LNCAP (cell line): Measurements from ENCODE around the gene LAMC1.

Source experiments
- TF ChIP-seq, protein P1 (sequence below): fragments of 450-650 bp; IDR thresholded peaks from 2 replicates; pipeline ENCODE4 v1.5.1; 2017; ENCODE audit warnings: mild to moderate bottlenecking

The LAMC1 gene

DNA sequence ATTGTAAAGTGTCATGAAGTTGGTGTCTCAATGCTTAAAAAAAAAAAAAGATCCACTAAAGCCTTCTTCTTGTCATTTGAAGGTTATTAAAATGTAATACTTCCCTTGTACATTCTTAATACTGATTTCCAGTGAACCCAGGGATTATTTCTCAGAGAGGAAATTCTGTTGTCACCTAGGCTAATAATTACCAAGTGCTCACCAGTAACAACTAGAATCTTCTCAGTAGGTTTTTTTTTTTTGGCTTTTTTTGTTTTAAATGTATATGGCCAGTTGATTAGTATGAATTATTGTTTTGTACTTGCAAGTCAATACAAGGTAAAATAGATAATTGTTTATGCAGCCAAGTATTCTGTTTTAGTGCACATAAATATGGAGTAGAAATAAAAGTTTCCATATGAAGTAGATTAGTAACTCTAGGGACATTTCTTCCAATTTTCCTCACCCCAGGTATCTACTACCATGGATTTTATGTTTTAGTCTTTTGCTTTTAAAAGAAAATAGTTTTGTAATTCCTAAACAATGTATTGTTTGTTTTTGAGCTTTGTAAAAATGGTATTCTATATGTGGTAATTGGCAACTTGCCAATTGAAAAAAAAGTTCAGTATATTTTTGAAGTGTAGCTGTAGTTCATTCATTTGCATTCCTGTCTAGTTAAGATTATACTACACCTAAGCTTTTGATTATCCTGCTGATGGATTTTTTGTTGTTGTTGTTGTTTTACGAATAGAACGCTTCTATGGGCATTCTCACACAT lies 21.9 kb downstream of the LAMC1 start:
- TF ChIP-seq, protein P1, sequence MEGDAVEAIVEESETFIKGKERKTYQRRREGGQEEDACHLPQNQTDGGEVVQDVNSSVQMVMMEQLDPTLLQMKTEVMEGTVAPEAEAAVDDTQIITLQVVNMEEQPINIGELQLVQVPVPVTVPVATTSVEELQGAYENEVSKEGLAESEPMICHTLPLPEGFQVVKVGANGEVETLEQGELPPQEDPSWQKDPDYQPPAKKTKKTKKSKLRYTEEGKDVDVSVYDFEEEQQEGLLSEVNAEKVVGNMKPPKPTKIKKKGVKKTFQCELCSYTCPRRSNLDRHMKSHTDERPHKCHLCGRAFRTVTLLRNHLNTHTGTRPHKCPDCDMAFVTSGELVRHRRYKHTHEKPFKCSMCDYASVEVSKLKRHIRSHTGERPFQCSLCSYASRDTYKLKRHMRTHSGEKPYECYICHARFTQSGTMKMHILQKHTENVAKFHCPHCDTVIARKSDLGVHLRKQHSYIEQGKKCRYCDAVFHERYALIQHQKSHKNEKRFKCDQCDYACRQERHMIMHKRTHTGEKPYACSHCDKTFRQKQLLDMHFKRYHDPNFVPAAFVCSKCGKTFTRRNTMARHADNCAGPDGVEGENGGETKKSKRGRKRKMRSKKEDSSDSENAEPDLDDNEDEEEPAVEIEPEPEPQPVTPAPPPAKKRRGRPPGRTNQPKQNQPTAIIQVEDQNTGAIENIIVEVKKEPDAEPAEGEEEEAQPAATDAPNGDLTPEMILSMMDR: no peak

GRCh38 chr1:183048087-183049085 lies 25.2 kb downstream of the LAMC1 start:
- TF ChIP-seq, protein P1: no peak

GRCh38 chr1:183051546-183051945 lies 28.3 kb downstream of the LAMC1 start:
- TF ChIP-seq, protein P1: no peak

GRCh38 chr1:183052861-183053260 lies 29.6 kb downstream of the LAMC1 start:
- TF ChIP-seq, protein P1: no peak

DNA sequence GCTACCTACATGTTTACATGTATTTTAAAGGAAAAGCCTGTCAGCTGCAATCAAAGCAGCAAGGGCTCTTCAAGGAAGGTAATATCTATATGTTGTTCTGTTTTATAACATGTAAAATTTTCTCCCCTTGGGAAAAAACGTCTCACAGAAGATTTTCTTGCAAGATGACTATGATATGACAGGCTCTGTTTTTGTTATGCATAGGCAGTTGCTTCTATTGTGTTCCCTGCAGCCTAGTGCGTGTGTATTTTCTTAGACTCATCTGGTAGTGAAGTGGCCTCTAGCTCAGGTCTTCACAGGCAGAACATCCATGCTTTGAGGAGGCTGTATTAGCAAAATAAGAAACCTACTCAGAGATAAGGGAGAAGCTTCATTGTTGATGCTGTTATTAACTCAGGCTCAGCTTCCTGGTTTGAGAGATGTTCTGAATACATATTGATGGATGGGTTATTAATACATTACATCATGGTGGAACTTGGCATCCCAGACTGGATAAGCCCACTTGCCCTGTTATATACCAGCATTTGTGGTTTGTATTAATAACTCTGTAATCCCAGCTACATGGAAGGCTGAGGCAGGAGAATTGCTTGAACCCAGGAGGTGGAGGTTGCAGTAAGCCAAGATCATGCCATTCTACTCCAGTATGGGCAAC lies 35.8 kb downstream of the LAMC1 start:
- TF ChIP-seq, protein P1: no peak

DNA sequence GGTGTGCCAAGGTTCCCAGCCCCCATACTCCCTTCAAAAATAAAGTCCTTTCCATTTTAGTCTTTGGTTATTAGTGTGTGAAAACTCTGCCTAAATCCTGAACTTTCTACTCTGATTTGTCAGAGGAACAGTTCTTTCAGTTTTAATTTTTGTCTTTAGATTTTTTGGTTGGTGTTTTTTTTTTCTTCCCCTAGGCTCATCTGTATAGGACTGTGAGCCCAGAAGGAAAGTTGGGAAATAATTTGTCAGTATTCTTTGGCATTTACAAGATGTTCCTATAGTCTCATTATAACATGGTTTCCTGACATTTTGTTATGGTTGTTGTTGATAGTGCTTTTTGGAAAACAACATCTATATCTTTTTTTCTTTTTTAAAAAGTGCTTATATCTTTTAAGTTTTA lies 38.0 kb downstream of the LAMC1 start:
- TF ChIP-seq, protein P1: no peak

GRCh38 chr1:183063349-183063748 lies 40.1 kb downstream of the LAMC1 start:
- TF ChIP-seq, protein P1: no peak
